PC-9 (cell line): Measurements from ENCODE around the gene GALNT1.

Experiments used
- CTCF ChIP-seq: fragments of 200-600 bp; sonication (generic); conservative IDR thresholded peaks from 2 replicates; pipeline ENCODE4 v1.6.1; 2017; ENCODE audit warnings: mixed run types, antibody characterized with exemption, mild to moderate bottlenecking, moderate library complexity
- EZH2 ChIP-seq: fragments of 200-600 bp; sonication (generic); IDR thresholded peaks from 2 replicates; pipeline ENCODE4 v1.8.0; 2017; ENCODE audit warnings: antibody characterized with exemption, low read depth

GRCh38 chr18:35672897-35673296 lies 91.4 kb downstream of the GALNT1 start:
- TF ChIP-seq CTCF (no peak), EZH2 (no peak)
